Right lobe of liver (tissue), 5 donors: ENCODE measurements around the gene KIR2DL1. TPM values are rescaled to one million over a fixed set of nuclear protein-coding genes. Genes with fewer than 3 reads are reported as not detected.

Source experiments
- small RNA-seq, 2 experiments: library from RNA; depleted of rRNA; stranded (forward); fragments of <200 nt; gene quantifications; one replicate each; pipeline ENCODE3, GENCODE V24; 2016
- total RNA-seq, 6 experiments: library from RNA; depleted of rRNA in 2 of 6; stranded (reverse); fragments of >200 nt in 2 of 6; fragmentation: NEBNext Ultra II Directional in 3 of 6; extraction: Animal tissue kit (Norgen Biotek cat#: 25700) in 3 of 6; gene quantifications; one replicate each; pipeline versions ENCODE4 v1.1.0 to v1.2.4, GENCODE V29; 2016 to 2023
- donor health status: DM: no; HTN: no; CAD: no.
- donor health status: DM: no; HTN: no; CAD: no.
- donor health status: DM: no; HTN: yes; CAD: no.
- donor health status: DM: no; HTN: yes; CAD: no.

Gene KIR2DL1
- total RNA-seq, 6 experiments from 2014 or later: 0.18 TPM; not detected in 5

Small RNA genes within 50 kb of the gene (small RNA-seq; reads per million reads assigned to genes)
- 0 reads per million in 2 experiments for gene KIR3DP1

Other genes starting within 250 kb of the KIR2DL1 start
- 1 to 10 TPM; 1.4 to 8.3 (median 2.4) TPM for gene LILRA2, start 196.0 kb upstream of the KIR2DL1 start, total RNA-seq
- 1 to 10 TPM in 3 of 6 experiments, under 1 TPM in 3; 0.62 to 2.7 (median 1.0) TPM for gene LILRA1, start 176.2 kb upstream of the KIR2DL1 start, total RNA-seq
- 10 to 100 TPM in 1 of 6 experiments, 1 to 10 TPM in 5; 1.7 to 21.9 (median 4.1) TPM for gene LILRB1, start 139.3 kb upstream of the KIR2DL1 start, total RNA-seq
- gene LILRB4, start 106.8 kb upstream of the KIR2DL1 start, total RNA-seq: 1 to 10 TPM; 1.9 to 9.5 (median 2.5) TPM
- gene KIR3DL3, start 45.4 kb upstream of the KIR2DL1 start, total RNA-seq: not detected
- not detected for gene KIR2DL3, start 31.3 kb upstream of the KIR2DL1 start, total RNA-seq
- under 1 TPM in 1 of 6 experiments, not detected in 5; 0.56 TPM for gene KIR2DL4, start 33.8 kb downstream of the KIR2DL1 start, total RNA-seq
- under 1 TPM in 1 of 6 experiments, not detected in 5; 0.12 TPM for gene KIR3DL1, start 46.7 kb downstream of the KIR2DL1 start, total RNA-seq
- under 1 TPM in 1 of 6 experiments, not detected in 5; 0.18 TPM for gene KIR2DS4, start 62.9 kb downstream of the KIR2DL1 start, total RNA-seq
- not detected for gene KIR3DL2, start 80.7 kb downstream of the KIR2DL1 start, total RNA-seq
- under 1 TPM in 5 of 6 experiments, not detected in 1; 0.22 to 0.73 (median 0.61) TPM for gene FCAR, start 104.4 kb downstream of the KIR2DL1 start, total RNA-seq
- under 1 TPM in 3 of 6 experiments, not detected in 3; 0.22 to 0.93 (median 0.58) TPM for gene NCR1, start 136.4 kb downstream of the KIR2DL1 start, total RNA-seq
- not detected for gene NLRP7, start 177.7 kb downstream of the KIR2DL1 start, total RNA-seq
- gene NLRP2, start 196.6 kb downstream of the KIR2DL1 start, total RNA-seq: under 1 TPM in 5 of 6 experiments, not detected in 1; 0.18 to 0.81 (median 0.42) TPM